H1 (cell line): ENCODE results near the gene DCAF15. TPM values are rescaled to one million over a fixed set of nuclear protein-coding genes. Genes with fewer than 3 reads are reported as not detected.

Experiments used
- CTCF ChIA-PET: fragments of 300-600 bp; sonication (Branson Sonifier 250); formaldehyde crosslinking; loops from one replicate; lab custom pipeline; 2021; ENCODE audit not compliant: partially characterized antibody; lab: Charles Lee
- POLR2A ChIA-PET: fragments of 300-600 bp; sonication (Branson Sonifier 250); formaldehyde crosslinking; loops from one replicate; lab custom pipeline; 2021; ENCODE audit warnings: inconsistent platforms; ENCODE audit not compliant: partially characterized antibody; lab: Charles Lee
- DNase-seq, 2 experiments: peaks; one replicate each; pipeline versions ENCODE4 v3.0.0 to v3.0.0-alpha.2; 2010 to 2022; ENCODE audit warnings: low spot score in 2 of 2, low read depth in 1 of 2, mixed read lengths in 1 of 2
- FAIRE-seq: peaks from 2 replicates; lab custom pipeline; 2011; peaks lifted over from hg19 to GRCh38; lab: Jason Lieb, UNC
- H2AFZ ChIP-seq: 2 replicates; pipeline ENCODE4 v1.8.1; 2012; ENCODE audit warnings: low read length, inconsistent platforms
- H2AK5ac ChIP-seq: 2 replicates; pipeline ENCODE4 v1.6.1; 2013; ENCODE audit warnings: low read depth, low read length
- H2BK120ac ChIP-seq: replicated peaks from 2 replicates; pipeline ENCODE3; 2013; ENCODE audit warnings: low read depth, low read length, inconsistent platforms
- H2BK12ac ChIP-seq: 2 replicates; pipeline ENCODE4 v1.6.1; 2013; ENCODE audit warnings: low read depth, low read length
- H2BK15ac ChIP-seq: 2 replicates; pipeline ENCODE4 v1.6.1; 2013; ENCODE audit warnings: low read length
- H2BK20ac ChIP-seq: 2 replicates; pipeline ENCODE4 v1.6.1; 2013; ENCODE audit warnings: low read length
- H2BK5ac ChIP-seq: 2 replicates; pipeline ENCODE4 v1.6.1; 2013; ENCODE audit warnings: low read depth, low read length
- H3K14ac ChIP-seq: 2 replicates; pipeline ENCODE4 v1.6.1; 2013; ENCODE audit warnings: inconsistent platforms; ENCODE audit not compliant: insufficient read length
- H3K18ac ChIP-seq: 2 replicates; pipeline ENCODE4 v1.6.1; 2013; ENCODE audit warnings: low read length; ENCODE audit errors: extremely low read depth
- H3K23ac ChIP-seq: 2 replicates; pipeline ENCODE4 v1.6.1; 2013; ENCODE audit warnings: inconsistent platforms; ENCODE audit not compliant: insufficient read length
- H3K23me2 ChIP-seq: 2 replicates; pipeline ENCODE4 v1.6.1; 2013; ENCODE audit warnings: low read depth, low read length
- H3K27ac ChIP-seq: 2 replicates; pipeline ENCODE4 v1.6.1; 2011; ENCODE audit warnings: low read depth, low read length, inconsistent platforms
- H3K27me3 ChIP-seq, 4 experiments: replicated peaks in 1 of 4; 1 replicate in 1 of 4; 2 replicates in 3 of 4; pipeline versions ENCODE4 v1.6.1 to v1.8.1; 2011 to 2013; ENCODE audit warnings: low read length in 3 of 4, mild to moderate bottlenecking in 3 of 4, inconsistent platforms in 2 of 4, mixed read lengths in 2 of 4, moderate library complexity in 1 of 4; ENCODE audit not compliant: control insufficient read depth in 3 of 4, insufficient read depth in 3 of 4; ENCODE audit errors: extremely low read depth in 1 of 4
- H3K36me3 ChIP-seq, 4 experiments: 2 replicates each; pipeline versions ENCODE4 v1.6.1 to v1.8.1; 2011 to 2013; ENCODE audit warnings: mild to moderate bottlenecking in 4 of 4, low read length in 3 of 4, moderate library complexity in 2 of 4, control low read depth in 1 of 4, inconsistent platforms in 1 of 4; ENCODE audit not compliant: insufficient read depth in 4 of 4, control insufficient read depth in 2 of 4
- H3K4ac ChIP-seq: replicated peaks from 2 replicates; pipeline ENCODE3; 2013; ENCODE audit warnings: low read length, low read depth, mixed read lengths, inconsistent platforms; ENCODE audit not compliant: insufficient read length
- H3K4me1 ChIP-seq, 4 experiments: replicated peaks in 1 of 4; 1 replicate in 1 of 4; 2 replicates in 3 of 4; pipeline versions ENCODE4 v1.6.1 to v1.8.1; 2011 to 2013; ENCODE audit warnings: low read length in 3 of 4, inconsistent platforms in 2 of 4, mixed read lengths in 1 of 4; ENCODE audit not compliant: insufficient read depth in 4 of 4, control insufficient read depth in 3 of 4
- H3K4me2 ChIP-seq, 2 experiments: 2 replicates each; pipeline versions ENCODE4 v1.6.1 to v1.8.1; 2011 to 2013; ENCODE audit warnings: low read depth in 2 of 2, low read length in 2 of 2, control low read depth in 1 of 2, inconsistent platforms in 1 of 2, mild to moderate bottlenecking in 1 of 2; ENCODE audit not compliant: insufficient read depth in 1 of 2
- H3K4me3 ChIP-seq, 4 experiments: fragments of 200-600, 300-600 bp in 1 of 4; sonication (generic), shearing (Covaris generic), sonication (Bioruptor Twin) in 1 of 4; 2 replicates each; pipeline versions ENCODE4 v1.5.1 to v1.8.1; 2011 to 2016; ENCODE audit warnings: low read length in 4 of 4, low read depth in 3 of 4, control low read depth in 2 of 4, inconsistent platforms in 2 of 4, mild to moderate bottlenecking in 2 of 4, mixed read lengths in 1 of 4, moderate library complexity in 1 of 4; ENCODE audit not compliant: insufficient read depth in 2 of 4; ENCODE audit errors: extremely low read depth in 1 of 4
- H3K56ac ChIP-seq: replicated peaks from 2 replicates; pipeline ENCODE3; 2013; ENCODE audit warnings: low read depth, mild to moderate bottlenecking, mixed read lengths, low read length, inconsistent platforms; ENCODE audit not compliant: insufficient read length
- H3K79me1 ChIP-seq: 2 replicates; pipeline ENCODE4 v1.6.1; 2013; ENCODE audit warnings: low read depth, low read length, control low read depth
- H3K79me2 ChIP-seq, 2 experiments: 2 replicates each; pipeline versions ENCODE4 v1.6.1 to v1.8.1; 2012 to 2013; ENCODE audit warnings: low read length in 2 of 2, mild to moderate bottlenecking in 2 of 2, inconsistent platforms in 1 of 2; ENCODE audit not compliant: insufficient read depth in 2 of 2, control insufficient read depth in 1 of 2
- H3K9ac ChIP-seq, 4 experiments: replicated peaks in 1 of 4; 1 replicate in 1 of 4; 2 replicates in 3 of 4; pipeline versions ENCODE4 v1.6.1 to v1.8.1; 2011 to 2013; ENCODE audit warnings: low read depth in 3 of 4, low read length in 3 of 4, control low read depth in 2 of 4, mild to moderate bottlenecking in 2 of 4, moderate library complexity in 2 of 4, inconsistent platforms in 1 of 4; ENCODE audit errors: extremely low read depth in 1 of 4
- H3K9me3 ChIP-seq, 2 experiments: 2 replicates each; pipeline versions ENCODE4 v1.6.1 to v1.8.1; 2012 to 2013; ENCODE audit warnings: mild to moderate bottlenecking in 2 of 2, moderate library complexity in 2 of 2, control low read depth in 1 of 2, inconsistent platforms in 1 of 2, low read depth in 1 of 2, low read length in 1 of 2, mixed read lengths in 1 of 2; ENCODE audit not compliant: insufficient read depth in 2 of 2
- H4K20me1 ChIP-seq, 2 experiments: replicated peaks in 1 of 2; 2 replicates each; pipeline versions ENCODE3 to v1.8.1; 2011 to 2013; ENCODE audit warnings: inconsistent platforms in 2 of 2, low read length in 2 of 2, mild to moderate bottlenecking in 1 of 2; ENCODE audit not compliant: insufficient read depth in 2 of 2, control insufficient read depth in 1 of 2
- H4K5ac ChIP-seq: 2 replicates; pipeline ENCODE4 v1.6.1; 2013; ENCODE audit warnings: low read length, low read depth, mixed read lengths, inconsistent platforms; ENCODE audit not compliant: insufficient read length
- H4K8ac ChIP-seq: 2 replicates; pipeline ENCODE4 v1.8.0; 2013; ENCODE audit warnings: mild to moderate bottlenecking, moderate library complexity, low read length, inconsistent platforms; ENCODE audit not compliant: insufficient read depth; ENCODE audit errors: extremely low read depth
- H4K91ac ChIP-seq: replicated peaks from 2 replicates; pipeline ENCODE3; 2013; ENCODE audit warnings: low read length, mixed read lengths, inconsistent platforms; ENCODE audit not compliant: insufficient read length
- CREB1 ChIP-seq: IDR thresholded peaks from 2 replicates; pipeline ENCODE4 v1.6.1; 2012; ENCODE audit warnings: inconsistent platforms
- EGR1 ChIP-seq: IDR thresholded peaks from 2 replicates; pipeline ENCODE4 v1.6.1; 2011; ENCODE audit warnings: low read depth, low read length, borderline replicate concordance
- EZH2 ChIP-seq: fragments of 200-600 bp; sonication (generic); IDR thresholded peaks from 2 replicates; pipeline ENCODE4 v1.7.1; 2012; ENCODE audit warnings: low read depth, mild to moderate bottlenecking, moderate library complexity, low read length, inconsistent platforms; ENCODE audit not compliant: severe bottlenecking
- GABPA ChIP-seq: IDR thresholded peaks from 2 replicates; pipeline ENCODE4 v1.6.1; 2011; ENCODE audit warnings: mild to moderate bottlenecking, low read length, moderate library complexity, borderline replicate concordance; ENCODE audit not compliant: insufficient read depth
- HDAC2 ChIP-seq, 2 experiments: fragments of 300-600 bp in 1 of 2; sonication (generic) in 1 of 2; IDR thresholded peaks; 2 replicates each; pipeline ENCODE4 v1.6.1; 2011 to 2012; ENCODE audit warnings: low read depth in 2 of 2, low read length in 2 of 2, mild to moderate bottlenecking in 2 of 2, moderate library complexity in 2 of 2, borderline replicate concordance in 1 of 2, inconsistent platforms in 1 of 2
- RBBP5 ChIP-seq: IDR thresholded peaks from 2 replicates; pipeline ENCODE4 v1.7.1; 2012; ENCODE audit warnings: low read depth, mild to moderate bottlenecking, inconsistent platforms, low read length, moderate library complexity, borderline replicate concordance
- SAP30 ChIP-seq: fragments of 300-600 bp; sonication (generic); IDR thresholded peaks from 2 replicates; pipeline ENCODE4 v1.7.1; 2012; ENCODE audit warnings: low read length, moderate library complexity, mild to moderate bottlenecking, inconsistent platforms; ENCODE audit not compliant: insufficient read depth, insufficient replicate concordance
- SP2 ChIP-seq: IDR thresholded peaks from 2 replicates; pipeline ENCODE4 v1.6.1; 2012; ENCODE audit warnings: mild to moderate bottlenecking, low read length, inconsistent platforms
- TBP ChIP-seq: IDR thresholded peaks from 2 replicates; pipeline ENCODE4 v1.6.1; 2011; ENCODE audit warnings: low read depth, low read length, improper control_type of control experiment
- WGBS, 2 experiments: shearing (Covaris generic) in 1 of 2; methylation state at CpG; one replicate each; pipeline versions ENCODE4 v1.1.6 to v1.1.7; 2013 to 2015; ENCODE audit warnings: low lambda C conversion rate in 2 of 2, mixed read lengths in 2 of 2, inconsistent platforms in 1 of 2, low coverage in 1 of 2, missing lambda C conversion rate in 1 of 2; ENCODE audit not compliant: insufficient replicate concordance in 2 of 2, insufficient coverage in 1 of 2, insufficient read length in 1 of 2; ENCODE audit errors: extremely low coverage in 1 of 2, missing lambda C conversion rate in 1 of 2; 5-methylcytosine and 5-hydroxymethylcytosine counted together
- polyA plus RNA-seq, 7 experiments: library from polyadenylated mRNA; depleted of rRNA in 3 of 7; stranded (reverse) in 5 of 7; unstranded in 2 of 7; fragments of >200 nt in 5 of 7; fragments of 200-250 nt in 2 of 7; gene quantifications; 1 replicate in 5 of 7; 2 replicates in 1 of 7; 4 replicates in 1 of 7; pipeline versions ENCODE4 v1.2.1 to v1.2.3, GENCODE V29; 2011 to 2013; ENCODE audit warnings: missing spikeins in 2 of 7, mixed read lengths in 2 of 7
- total RNA-seq: library from RNA; stranded (reverse); fragmentation: NEBNext Ultra II Directional; extraction: Animal tissue kit (Norgen Biotek cat#: 25700); gene quantifications from 2 replicates; pipeline ENCODE4 v1.2.1, GENCODE V29; 2021
- TF ChIP-seq, protein P1 (sequence below): IDR thresholded peaks from 2 replicates; pipeline ENCODE4 v1.6.1; 2012; ENCODE audit warnings: inconsistent platforms

The DCAF15 gene
- total and polyA plus RNA-seq, 2 of the 8 experiments (the other 6 are each of a cell fraction or from before 2014, with no cell fraction given) = 68.7 to 80.8 TPM

DNA sequence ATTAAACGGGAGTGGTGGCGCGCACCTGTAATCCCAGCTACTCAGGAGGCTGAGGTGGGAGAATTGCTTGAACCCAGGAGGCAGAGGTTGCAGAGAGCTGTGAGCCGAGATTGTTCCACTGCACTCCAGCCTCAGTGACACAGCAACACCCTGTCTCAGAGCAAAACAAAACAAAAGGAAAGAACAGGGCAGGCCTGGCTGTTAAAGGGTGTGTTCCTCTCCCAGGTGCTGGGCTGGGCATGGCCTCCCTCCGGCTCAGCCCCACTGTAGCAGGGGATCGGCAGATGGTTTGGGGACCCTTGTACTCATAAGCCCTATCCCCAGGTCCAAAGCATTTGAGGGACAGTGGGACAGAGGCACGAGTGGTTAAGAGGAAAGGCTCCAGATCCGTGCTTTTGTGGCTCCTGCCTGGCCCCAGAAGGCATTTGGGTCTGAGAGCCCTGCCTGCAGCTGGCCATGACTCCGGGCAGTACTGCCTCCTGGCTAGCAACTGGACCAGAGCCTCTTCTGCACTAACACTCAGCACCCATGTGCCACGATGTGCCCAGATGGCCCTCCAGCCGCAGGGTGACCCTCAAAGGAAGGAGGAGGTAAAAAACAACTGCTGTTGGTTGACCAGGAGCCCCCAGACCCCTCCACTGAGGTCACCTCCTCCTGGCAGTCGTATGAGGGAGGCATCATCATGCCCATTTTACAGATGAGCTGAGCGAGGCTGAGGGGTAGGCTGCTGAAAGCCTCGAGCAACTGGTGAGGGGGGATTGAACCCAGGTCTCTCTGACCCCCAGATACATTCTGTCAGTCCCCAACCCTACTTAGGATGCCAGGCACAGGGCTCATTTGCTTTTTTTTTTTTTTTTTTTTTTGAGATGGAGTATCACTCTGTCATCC, 43.8 kb downstream of the DCAF15 start:
- Histone ChIP-seq H2AK5ac (no peak overlapping the region), H2BK5ac (0 out of 2 replicates have a peak overlapping the region, but pooled peaks have one; percentile 1), H3K79me2 (no peaks in the 10 kb centered on the region; a peak in 1 of 4 replicates), H2BK15ac (no peak overlapping the region), H3K23me2 (no peaks in the 10 kb centered on the region), H3K9me3 (peaks cover 6 to 12% of the 10 kb centered on the region in 2 experiments; a peak in 3 of 4 replicates), H2BK12ac (no peak overlapping the region), H3K27me3 (no peaks in the 10 kb centered on the region), H3K9ac (no peak overlapping the region), H3K4me2 (no peak overlapping the region), H3K27ac (no peak overlapping the region), H3K79me1 (peaks cover 6% of the 10 kb centered on the region; the same call in 1 of the 2 replicates), H2AFZ (no peak overlapping the region), H3K56ac (no peak overlapping the region), H4K8ac (no peak overlapping the region; the same call in 1 of the 2 replicates), H4K20me1 (peaks cover 3% of the 10 kb centered on the region in 2 experiments), H2BK20ac (no peak overlapping the region), H2BK120ac (no peak overlapping the region), H3K4me1 (no peaks in the 10 kb centered on the region; a peak in 1 of 7 replicates), H3K36me3 (peaks cover 0 to 7% (median 0%) of the 10 kb centered on the region in 4 experiments; a peak in 4 of 8 replicates), H4K5ac (no peak overlapping the region), H3K23ac (no peak overlapping the region), H4K91ac (no peak overlapping the region), H3K18ac (no peak overlapping the region), H3K4ac (no peak overlapping the region), H3K14ac (no peak overlapping the region), H3K4me3 (no peak overlapping the region)
- WGBS, 2 experiments = 90% methylated on average over 8 of the region's 14 CpGs; no CpG with 5 or more reads in 1 of the 2 experiments
- ChIA-PET CTCF (interaction anchor here (0.6 to 1.9 kb wide), 5 partner anchors 17 to 73 kb away, joined by 3 to 5 read pairs (median 3); no protein-coding TSS in a partner anchor), POLR2A (interaction anchor here (0.9 to 4.7 kb wide), 6 partner anchors 8 to 114 kb away, joined by 3 to 16 read pairs (median 4); partner anchors contain the start of gene RFX1)
- DNase-seq (no peak), FAIRE-seq (no peak)
- TF ChIP-seq EGR1 (no peak), SAP30 (no peak), GABPA (no peak), TBP (no peak), RBBP5 (no peak), SP2 (no peak), CREB1 (no peak), EZH2 (no peak), HDAC2 (IDR thresholded peaks at IDR 0.05; ENCODE audit: borderline replicate concordance in 1 of 2, low read depth in 2 of 2, low read length in 2 of 2) (no peak)
- TF ChIP-seq, protein P1, sequence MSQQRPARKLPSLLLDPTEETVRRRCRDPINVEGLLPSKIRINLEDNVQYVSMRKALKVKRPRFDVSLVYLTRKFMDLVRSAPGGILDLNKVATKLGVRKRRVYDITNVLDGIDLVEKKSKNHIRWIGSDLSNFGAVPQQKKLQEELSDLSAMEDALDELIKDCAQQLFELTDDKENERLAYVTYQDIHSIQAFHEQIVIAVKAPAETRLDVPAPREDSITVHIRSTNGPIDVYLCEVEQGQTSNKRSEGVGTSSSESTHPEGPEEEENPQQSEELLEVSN = no peak
